Stimulated activated CD4-positive, alpha-beta T cell treated with anti-CD3 and anti-CD28 coated beads, Interleukin-2, amount 100 ng/mL, for 4 hours (primary cell): ENCODE results near the gene MDC1.
"Not testable (repeated sequence)": the region's sequence is repeated elsewhere in the genome, so short reads cannot be mapped to it uniquely, and the experiment has no call there.

Experiments used
- DNase-seq: peaks from one replicate; pipeline ENCODE4 v3.0.0-alpha.2; 2020; ENCODE audit warnings: low read depth

MDC1 gene

GRCh38 chr6:30683183-30683979, 33.7 kb downstream of the MDC1 start:
- no peak for DNase-seq

GRCh38 chr6:30682143-30683117, 34.7 kb downstream of the MDC1 start:
- peak; percentile 86 for DNase-seq

GRCh38 chr6:30681766-30682142, 35.3 kb downstream of the MDC1 start:
- DNase-seq, result no peak

- DNase-seq, result no peak
These were observed 37.1 kb downstream of the MDC1 start for GRCh38 chr6:30679765-30680535.

GRCh38 chr6:30678964-30679726, 37.9 kb downstream of the MDC1 start:
- peak; percentile 83 for DNase-seq

- DNase-seq, result no peak
These were observed 40.3 kb downstream of the MDC1 start for GRCh38 chr6:30676660-30677285.

- DNase-seq, result peak; percentile 83
These were observed 44.4 kb downstream of the MDC1 start, which contains the start of gene DHX16 for GRCh38 chr6:30672445-30673253. DHX16 (minus strand) TSS chr6:30673006; CDS start chr6:30672841, 165 bp downstream.

- no peak for DNase-seq
These were observed 46.1 kb downstream of the MDC1 start for GRCh38 chr6:30670760-30671527.

GRCh38 chr6:30666300-30666699, 50.8 kb downstream of the MDC1 start:
- peak; percentile 52 for DNase-seq

GRCh38 chr6:30664994-30665767, 51.9 kb downstream of the MDC1 start:
- DNase-seq, result no peak

GRCh38 chr6:30657922-30658321, 59.2 kb downstream of the MDC1 start:
- not testable (repeated sequence) for DNase-seq

GRCh38 chr6:30657454-30657853, 59.6 kb downstream of the MDC1 start:
- no peak for DNase-seq

GRCh38 chr6:30656513-30656912, 60.6 kb downstream of the MDC1 start:
- DNase-seq, result no peak

- DNase-seq, result no peak
These were observed 61.4 kb downstream of the MDC1 start for GRCh38 chr6:30655743-30656094.

- DNase-seq, result no peak
These were observed 62.0 kb downstream of the MDC1 start for GRCh38 chr6:30654798-30655742.

GRCh38 chr6:30651143-30651542, 65.9 kb downstream of the MDC1 start:
- DNase-seq, result no peak
